ENCODE data around the gene CBFB. TPM values are rescaled to one million over a fixed set of nuclear protein-coding genes. Genes with fewer than 3 reads are reported as not detected.

The CBFB gene
- total and polyA plus RNA-seq, 9 of the 15 experiments (the other 6 are each of a cell fraction or from before 2014, with no cell fraction given), result 22.0 to 112 (median 66.5) TPM

DNA sequence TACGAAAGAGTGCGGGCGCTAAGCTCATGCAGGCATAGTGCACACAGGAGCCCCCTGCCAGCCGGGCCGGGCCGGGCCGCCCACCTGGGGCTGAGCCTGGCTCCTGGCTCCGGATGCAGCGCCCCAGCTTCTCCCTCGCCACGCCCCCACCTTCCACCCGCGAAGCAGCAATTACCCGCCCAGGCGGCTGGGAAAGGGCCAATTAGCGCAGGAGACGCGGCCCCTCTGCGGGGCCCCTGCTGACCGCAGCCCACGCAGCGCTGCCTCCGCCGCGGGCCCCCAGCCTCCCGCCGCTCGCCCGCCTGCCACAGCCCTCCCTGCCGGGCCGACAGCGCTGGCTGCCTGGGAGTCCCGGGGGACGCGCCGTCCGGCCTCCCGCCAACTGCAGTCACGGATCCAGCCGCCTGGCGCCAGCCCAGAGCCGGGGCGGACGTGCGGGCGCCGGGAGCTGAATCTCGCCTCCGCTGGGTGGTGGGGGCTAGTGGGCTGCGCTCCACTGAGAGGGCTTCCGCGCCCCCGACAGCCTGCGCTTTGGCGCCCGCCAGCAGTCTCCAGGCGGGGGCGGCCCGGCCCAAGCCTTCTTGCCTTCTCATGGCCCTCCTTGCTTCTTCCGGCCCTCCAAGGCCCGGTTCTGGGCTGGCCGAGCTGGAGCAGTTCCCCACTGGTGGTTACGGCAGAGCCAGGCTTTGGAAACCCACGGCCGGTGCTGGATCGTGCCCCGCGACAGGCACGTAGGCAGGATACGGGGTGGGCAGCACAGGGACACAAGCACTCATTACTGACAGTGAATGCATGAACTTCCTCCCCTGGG lies 14.9 kb upstream of the CBFB start (continued):
- TF ChIP-seq RNF219 (CRISPR knock-in tag; IDR thresholded peaks at IDR 0.05), result no peak
- TF ChIP-seq KAT8 (IDR thresholded peaks at IDR 0.05; ENCODE audit: low read depth), result no peak
- no peak for TF ChIP-seq MGA (IDR thresholded peaks at IDR 0.05)
- no peak for TF ChIP-seq HOMEZ (CRISPR knock-in tag; IDR thresholded peaks at IDR 0.05)
- TF ChIP-seq ZNF239 (CRISPR knock-in tag; IDR thresholded peaks at IDR 0.05), result no peak
- peak; percentile 79 for TF ChIP-seq RBFOX2 (IDR thresholded peaks at IDR 0.05; ENCODE audit: low read depth, low read length)
- no peak for TF ChIP-seq FOXJ3 (CRISPR knock-in tag; IDR thresholded peaks at IDR 0.05)
- no peak for TF ChIP-seq ZNF785 (CRISPR knock-in tag; IDR thresholded peaks at IDR 0.05)
- no peak for TF ChIP-seq CEBPB (tag; IDR thresholded peaks at IDR 0.05)
- peak; percentile 47; the same call in 1 of the 2 replicates for TF ChIP-seq PHF8 (IDR thresholded peaks at IDR 0.05; ENCODE audit: borderline replicate concordance, low read length)
- TF ChIP-seq SMARCE1 (IDR thresholded peaks at IDR 0.05), result no peak
